ENCODE results near the gene ARGLU1.

DNA sequence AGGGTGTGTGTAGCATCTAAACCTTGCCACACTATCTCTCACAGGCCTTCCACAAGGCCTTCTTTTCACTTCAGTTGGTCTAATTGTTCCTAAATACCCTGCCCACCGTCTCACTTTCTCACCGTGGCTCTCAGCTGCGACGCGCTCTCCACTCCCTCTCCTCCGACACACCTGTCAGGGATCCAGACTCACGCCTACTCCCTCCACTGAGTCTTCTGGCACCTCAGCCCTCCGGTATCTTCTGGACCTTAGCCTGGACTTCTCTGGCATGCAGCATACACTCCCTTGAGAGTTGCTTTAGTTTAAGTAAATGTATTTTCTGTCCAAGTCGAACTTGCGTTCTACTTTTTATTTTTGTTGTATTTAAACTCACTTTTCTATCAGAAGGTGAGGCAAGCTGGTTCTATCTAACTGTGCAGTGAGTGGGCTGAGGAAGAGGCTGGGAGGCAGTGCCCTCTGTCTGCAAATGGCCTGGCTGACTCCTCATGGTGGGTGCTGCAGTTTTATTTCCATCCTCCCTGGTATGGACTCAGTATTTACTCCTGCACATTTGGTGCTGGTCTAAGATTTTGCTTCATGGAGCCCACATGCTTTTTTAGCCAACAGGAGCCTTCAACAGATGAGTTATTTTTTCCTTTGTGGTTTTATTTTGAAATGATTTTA lies 28.5 kb upstream of the ARGLU1 start:
- TF ChIP-seq, protein P1, sequence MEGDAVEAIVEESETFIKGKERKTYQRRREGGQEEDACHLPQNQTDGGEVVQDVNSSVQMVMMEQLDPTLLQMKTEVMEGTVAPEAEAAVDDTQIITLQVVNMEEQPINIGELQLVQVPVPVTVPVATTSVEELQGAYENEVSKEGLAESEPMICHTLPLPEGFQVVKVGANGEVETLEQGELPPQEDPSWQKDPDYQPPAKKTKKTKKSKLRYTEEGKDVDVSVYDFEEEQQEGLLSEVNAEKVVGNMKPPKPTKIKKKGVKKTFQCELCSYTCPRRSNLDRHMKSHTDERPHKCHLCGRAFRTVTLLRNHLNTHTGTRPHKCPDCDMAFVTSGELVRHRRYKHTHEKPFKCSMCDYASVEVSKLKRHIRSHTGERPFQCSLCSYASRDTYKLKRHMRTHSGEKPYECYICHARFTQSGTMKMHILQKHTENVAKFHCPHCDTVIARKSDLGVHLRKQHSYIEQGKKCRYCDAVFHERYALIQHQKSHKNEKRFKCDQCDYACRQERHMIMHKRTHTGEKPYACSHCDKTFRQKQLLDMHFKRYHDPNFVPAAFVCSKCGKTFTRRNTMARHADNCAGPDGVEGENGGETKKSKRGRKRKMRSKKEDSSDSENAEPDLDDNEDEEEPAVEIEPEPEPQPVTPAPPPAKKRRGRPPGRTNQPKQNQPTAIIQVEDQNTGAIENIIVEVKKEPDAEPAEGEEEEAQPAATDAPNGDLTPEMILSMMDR (IDR thresholded peaks at IDR 0.05) = no peak
- TF ChIP-seq POLR2AphosphoS5 (IDR thresholded peaks at IDR 0.05) (no peak), POLR2A (IDR thresholded peaks at IDR 0.05) (no peak)

Data from breast epithelium (tissue), 3 donors.